GM21528 (cell line): ENCODE data around the gene KRTDAP.

Experiments
- ATAC-seq: cut with Tn5 transposase; IDR thresholded peaks from one replicate; pipeline ENCODE4 v1.9.1; 2021; ENCODE audit warnings: mild to moderate bottlenecking, moderate library complexity; ENCODE audit not compliant: unreplicated experiment, low FRiP score

Gene KRTDAP, protein sequence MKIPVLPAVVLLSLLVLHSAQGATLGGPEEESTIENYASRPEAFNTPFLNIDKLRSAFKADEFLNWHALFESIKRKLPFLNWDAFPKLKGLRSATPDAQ

DNA sequence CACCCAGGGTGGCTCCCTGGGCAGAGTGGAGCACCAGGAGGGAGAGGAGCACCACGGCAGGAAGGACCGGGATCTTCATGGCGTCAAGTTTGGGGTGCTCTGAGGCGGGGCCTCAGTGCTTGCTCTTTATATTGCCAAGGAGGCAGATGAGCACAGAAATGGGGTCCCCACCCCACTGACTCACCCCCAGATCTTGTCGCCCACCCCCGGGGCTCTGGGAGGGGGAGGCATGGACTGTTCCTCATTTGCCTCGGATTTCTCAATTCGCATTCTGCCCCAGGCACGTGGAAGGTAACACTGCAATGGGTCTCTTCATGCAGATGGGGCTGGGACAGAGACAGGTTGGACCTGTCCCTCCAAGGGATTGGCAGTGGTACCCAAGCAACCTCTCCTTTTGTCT, at the start of gene KRTDAP:
Gene KRTDAP, minus strand, starts transcription at position 101 of the 400 bp plus-strand sequence. Its CDS starts 22 bp downstream, at position 79.
- no peak for ATAC-seq

DNA sequence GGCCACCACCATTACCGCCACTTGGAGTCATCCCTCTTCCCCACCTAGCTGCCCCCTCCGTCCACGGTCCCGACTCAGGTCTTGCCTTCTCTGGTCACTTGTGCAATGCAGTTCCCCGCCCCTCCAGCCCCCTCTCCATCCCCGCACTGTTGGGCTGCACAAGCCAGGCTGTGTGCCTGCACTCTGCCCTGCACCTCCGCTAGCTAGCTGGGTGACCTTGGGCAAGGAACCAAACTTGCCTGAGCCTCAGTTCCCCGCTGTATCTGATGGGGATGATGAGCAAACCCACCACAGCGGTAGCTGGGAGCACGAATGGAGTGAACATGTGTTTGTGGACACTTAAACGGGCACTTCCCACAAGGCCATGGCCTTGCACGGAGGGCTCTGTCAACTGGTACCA, 49.6 kb upstream of the KRTDAP start:
- ATAC-seq: no peak

DNA sequence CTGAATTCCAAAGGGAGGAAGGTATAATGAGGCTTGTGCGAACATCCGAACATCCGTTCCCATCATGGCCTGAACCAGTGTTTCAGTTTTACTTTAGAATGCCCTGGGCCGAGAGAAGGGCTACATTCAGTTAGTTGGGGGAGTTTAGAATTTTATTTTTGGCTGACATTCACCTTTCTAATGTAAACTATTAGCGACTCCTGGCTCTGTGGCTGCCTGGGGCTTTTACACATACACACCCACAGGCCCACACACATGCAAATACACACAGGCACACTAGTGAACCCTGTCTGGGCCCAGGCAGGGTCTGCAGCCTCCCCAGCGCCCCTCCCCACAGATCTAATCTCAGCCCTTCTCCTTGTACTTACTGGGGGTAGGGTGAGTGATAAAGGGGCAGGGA, 49.0 kb upstream of the KRTDAP start:
- ATAC-seq: no peak

DNA sequence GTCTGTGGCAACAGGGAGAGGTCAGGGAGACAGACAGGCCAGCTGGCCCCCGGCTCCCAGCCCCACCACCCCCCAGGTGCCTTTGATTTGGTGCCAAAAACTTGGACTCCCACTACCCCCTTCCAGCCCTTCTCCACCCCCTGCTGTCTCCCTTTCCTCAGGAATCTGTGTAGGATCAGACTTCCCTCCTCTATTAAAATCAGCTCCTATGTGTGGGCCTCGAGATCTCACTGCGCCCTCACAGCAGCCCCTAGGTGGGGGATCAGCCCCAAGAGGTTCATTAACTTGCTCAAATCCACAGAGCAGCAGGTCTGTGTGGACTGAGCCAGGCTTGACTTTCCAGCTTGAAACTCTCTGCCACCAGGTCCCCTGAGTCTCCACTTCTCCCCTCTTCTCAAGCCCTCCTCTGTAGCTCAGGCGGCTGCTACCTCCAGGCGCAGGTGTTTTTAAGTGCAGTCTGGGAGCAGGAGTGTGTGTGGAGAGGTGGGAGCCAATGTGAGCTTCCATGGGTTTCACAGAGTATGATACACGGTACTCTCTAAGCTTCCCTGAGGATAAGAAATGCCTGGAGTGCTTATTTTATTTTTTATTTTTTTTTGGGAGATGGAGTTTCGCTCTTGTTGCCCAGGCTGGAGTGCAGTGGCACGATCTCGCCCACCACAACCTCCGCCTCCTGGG, 44.7 kb upstream of the KRTDAP start:
- ATAC-seq: no peak

DNA sequence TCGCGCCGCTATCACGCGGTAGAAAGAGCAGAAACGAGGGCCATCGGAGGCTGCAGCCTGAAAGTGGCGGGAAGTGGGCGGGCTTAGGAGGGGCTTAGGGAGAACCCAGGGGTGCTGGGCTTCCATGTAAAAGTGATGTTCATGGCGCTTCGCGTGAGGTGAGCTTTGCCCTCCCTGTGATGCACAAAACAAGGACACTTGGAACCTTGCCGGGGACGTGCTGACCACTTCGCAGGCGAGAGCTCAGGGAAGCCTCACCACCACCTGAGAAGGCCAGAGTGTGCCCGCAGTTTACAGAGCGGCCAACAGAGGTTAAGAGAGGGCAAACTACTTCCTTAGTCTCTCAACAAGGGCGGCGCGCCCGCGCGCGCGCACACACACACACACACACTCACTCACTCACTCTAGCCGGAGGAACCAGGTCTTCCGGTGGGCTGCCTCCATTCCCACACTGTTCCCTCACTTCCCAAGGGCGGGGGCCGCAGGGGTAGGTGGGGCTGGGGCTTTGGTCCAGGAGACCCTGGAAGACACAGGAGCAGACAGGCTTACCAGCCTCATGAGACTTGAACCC, 43.6 kb upstream of the KRTDAP start:
- ATAC-seq: no peak

DNA sequence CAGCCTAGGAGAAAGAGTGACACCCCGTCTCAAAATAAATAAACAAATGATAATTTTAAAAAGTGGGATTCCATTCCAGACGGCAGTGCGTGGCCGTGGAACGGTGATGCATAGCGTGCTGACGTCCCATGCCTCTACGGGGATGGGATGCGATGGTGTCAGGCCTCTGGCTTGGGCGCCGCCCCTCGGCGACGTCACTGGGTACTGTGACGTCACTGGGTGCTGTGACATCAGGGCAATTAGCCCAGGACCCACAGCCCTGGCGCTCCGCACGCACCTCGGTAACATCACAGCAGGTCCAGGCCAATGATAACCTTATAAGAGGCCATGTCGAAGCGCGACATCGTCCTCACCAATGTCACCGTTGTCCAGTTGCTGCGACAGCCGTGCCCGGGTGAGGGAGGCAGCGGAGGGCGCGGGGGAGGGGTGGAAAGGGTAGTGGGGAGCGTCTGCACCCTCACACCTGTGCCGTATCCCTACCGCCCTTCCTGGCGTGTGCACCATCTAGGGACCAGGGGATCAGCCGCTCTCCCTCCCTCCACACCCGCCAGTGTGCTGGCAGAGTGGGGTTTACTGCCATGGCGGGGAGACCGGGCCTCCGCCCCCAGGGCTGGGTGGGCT, 43.0 kb upstream of the KRTDAP start, which contains the start of gene GAPDHS:
Gene GAPDHS, plus strand, starts transcription at position 256 of the 621 bp plus-strand sequence. Its CDS starts 72 bp downstream, at position 328.
- no peak for ATAC-seq

DNA sequence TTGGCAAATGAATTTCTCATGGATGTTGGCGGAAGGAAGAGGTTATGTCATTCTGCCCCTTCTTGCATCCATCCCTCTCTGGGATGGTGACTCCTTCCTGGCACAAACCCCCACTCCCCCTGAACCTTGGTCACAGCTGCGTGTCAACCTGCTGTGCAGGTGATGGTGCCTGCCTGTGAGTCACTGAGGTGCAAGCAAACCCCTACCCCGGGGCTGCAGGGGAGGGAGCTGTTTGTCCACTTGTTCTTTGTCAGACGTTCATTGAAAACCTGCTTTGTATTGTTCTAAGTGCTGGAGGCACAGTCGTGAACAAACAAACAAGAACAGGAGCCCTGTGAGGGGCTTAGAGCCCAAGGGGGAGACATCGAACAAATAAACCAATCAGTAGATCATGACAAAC, 41.0 kb upstream of the KRTDAP start:
- no peak for ATAC-seq

DNA sequence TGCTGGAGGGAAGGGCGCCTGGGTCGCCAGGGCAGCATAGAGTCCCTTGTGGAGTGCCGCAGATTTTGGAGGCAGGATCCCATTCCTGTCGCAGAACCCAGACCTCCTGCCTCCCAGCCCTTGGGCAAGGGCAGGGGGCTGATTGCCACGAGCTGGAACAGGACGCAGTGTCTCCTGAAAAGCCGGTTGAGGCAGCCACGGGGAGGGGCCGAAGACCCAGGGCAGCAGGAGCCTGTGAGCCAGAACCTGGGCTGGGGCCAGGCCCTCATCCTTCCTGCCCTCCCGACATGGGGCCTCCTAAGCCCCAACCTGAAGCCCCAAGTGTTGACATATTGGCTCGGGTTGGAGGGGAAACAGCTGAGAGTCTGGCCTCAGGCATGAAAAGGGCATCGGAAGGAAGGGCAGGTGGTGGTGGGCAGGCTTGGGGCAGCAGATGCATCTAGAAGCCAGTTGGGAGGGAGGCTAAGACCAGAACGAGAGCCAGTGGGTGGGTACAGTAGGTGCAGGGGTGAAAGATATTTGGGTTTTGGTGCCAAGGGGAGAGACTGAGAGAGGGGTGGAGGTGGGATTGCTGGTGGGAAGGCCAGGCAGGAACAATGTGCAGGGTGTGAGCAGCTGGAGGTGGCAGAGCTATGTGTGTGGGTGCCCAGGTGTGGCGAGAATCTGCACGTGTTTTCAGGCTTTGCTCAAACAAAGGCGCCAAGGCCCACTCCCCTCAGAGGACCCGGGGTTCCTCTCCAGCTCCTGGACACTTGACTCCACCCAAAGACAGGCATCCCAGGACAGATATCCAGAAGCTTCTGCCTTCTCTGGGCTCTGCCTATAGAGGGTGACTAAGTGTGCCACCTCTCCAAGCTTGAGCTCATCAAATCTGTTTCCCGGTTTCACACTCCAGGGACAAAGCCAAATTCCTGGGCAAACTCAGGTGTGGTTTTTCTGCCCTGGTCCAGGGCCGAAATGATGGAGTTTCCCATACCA, 39.3 kb upstream of the KRTDAP start:
- no peak for ATAC-seq

DNA sequence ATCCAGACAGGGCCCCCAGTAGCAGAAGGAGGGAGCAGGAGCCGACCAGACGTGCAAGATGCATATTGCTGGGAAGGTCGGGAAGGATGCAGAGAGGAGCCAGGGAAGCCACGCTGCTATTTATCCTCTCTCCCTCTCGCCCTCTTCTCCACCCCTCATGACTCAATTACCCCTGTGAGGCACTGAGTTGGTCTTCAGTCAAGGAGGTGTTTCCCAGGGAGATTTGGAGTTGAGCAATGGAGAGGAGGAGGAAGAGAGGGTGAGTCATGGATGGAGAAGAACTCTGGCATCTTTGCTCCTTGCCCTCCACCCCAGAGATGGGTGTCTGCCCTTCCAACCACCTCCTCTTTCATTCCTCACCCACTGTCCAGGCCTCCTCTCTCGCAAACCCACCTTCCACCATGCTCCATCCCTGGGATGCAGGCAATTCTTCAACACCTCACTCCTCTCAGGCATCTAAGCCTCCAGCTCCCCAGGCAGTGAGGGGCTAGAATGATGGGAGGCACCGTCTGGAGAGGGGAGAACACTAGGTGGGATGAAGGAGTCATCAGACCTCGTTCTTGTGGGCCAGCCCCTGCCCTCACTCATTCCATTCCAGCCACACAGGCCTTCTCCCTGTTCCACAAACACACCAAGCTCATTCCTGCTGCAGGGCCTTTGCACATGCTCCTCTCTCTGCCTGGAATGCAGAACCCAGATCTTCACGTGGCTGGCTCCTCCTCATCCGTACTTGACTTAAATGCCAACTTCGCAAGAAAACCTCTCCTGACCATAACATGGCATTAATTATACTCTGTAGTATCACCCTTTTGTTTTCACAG, 38.2 kb upstream of the KRTDAP start, which contains the start of gene SBSN:
Gene SBSN, minus strand, starts transcription at position 94 of the 821 bp plus-strand sequence. Its CDS starts 30 bp downstream, at position 64.
- no peak for ATAC-seq

DNA sequence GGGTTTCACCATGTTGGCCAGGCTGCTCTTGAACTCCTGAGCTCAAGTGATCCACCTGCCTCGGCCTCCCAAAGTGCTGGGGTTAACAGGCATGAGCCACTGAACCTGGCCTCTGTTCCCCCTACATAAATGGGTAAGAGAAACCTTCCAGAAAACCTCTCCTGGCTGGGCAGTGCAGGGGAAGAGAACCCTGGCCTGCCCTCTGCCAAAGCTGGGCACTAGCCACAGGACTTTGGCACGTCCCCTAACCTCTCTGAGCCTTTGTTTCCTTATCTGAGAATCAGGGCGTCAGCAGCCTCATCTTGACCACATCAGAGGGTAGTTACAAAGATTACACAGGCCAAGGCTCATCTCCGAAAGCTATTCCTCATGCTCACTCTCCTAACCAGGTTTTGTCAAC, 35.6 kb upstream of the KRTDAP start:
- ATAC-seq: no peak

DNA sequence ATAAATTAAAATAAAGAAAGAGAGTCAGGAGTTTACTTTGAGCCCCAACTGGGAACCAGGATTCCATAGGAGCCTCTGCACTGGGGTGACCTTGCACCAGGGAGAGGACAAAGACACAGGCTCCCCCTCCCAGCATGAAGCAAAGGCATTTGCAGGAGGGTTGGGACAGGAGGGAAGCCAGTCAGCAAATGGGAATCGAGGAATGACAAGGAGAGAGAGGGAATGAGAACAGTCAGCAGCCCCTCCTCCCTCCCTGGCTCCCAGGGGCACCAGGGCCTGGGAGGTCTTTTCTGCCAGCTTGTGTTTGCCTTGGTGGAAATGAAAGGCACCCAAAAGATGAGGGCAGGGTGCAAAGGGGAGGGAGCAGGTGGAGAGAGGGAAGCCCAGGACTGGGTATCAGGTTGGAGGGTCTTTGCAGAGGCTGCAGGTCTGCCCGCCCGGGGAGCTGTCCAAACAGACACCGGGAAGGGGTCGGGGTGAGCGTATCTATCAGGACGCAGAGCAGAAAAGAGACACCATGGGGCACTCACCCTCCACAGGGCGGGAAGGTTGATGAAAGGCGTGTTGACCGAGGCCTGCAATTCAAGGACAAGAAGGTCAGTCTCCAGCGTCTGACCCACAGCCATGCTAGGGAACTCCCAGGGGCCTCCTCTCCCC, 34.0 kb upstream of the KRTDAP start:
- no peak for ATAC-seq

DNA sequence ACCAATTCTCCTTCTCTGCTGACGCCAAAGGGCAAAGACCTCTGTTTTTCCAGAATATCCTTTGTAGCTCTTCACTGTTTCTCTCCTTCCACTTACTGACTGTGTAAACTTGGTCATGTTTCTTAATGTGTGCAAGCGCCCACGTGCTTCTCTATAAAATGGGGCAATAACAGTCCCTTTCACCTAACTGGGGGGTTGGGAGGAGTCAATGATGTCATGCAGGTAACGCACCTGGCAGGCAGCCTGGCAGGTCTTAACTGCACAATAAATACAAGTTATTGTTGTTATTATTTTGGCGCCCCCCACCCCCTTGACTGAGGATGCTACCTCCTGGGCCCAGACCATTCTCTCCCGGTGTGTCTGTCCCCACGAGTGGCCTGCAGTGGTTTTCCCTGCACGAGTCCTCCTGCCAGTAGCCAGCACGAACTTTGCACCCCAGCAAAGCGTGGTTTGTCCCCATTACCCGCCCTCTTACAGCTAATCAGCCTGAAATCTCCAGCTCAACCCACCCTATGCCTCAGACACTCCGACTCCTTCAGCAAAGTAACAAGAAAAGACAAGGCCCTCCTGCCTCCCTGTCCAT, 32.6 kb upstream of the KRTDAP start:
- no peak for ATAC-seq

DNA sequence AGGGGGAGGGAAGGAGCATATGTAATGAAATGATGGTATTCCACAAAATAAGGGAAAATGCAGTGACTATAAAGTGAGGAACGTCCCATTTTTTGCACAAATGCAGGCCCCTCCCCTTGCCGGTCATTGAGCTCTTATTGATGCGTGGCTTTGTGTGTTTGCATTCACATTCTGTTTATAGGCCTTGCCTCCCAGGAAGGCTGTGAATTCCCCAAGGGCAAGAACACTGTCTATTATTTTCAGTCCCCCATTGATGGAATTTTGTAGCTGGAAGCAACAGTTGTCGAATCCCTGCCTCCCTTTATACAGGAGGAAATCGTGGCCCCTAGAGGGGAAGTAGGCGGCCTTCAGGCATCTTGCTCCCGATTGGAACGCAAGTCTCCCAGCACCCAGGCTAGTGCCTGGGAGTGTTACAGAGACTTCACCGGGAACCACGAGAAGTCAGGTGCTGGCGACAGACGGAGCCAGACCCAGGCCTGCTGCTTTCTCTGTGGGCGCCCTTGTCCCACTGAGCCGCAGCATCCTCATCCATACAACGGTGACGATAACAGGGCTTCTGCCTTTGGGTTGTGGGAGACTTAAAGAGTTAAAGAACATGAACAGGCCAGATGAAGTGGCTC, 31.0 kb upstream of the KRTDAP start:
- ATAC-seq: no peak

DNA sequence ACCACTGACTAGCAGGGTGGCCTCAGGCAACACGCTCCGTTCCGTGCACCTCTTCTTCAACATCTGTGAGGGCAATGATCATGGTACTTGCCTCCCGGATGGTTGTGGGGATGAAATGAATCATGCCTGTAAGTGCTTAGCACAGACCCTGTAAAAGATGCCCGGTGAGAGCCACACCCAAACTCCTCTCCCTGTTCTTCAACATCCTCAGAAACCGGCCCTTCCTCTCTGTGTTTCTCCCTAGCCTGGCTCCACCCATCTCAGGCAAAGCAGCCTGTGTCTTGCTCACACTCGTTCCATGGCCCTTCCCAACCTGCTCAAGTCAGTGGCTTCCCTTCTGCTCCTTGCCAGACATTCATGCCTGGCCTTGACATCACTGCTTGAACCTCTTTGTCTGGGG, 29.0 kb upstream of the KRTDAP start:
- no peak for ATAC-seq

DNA sequence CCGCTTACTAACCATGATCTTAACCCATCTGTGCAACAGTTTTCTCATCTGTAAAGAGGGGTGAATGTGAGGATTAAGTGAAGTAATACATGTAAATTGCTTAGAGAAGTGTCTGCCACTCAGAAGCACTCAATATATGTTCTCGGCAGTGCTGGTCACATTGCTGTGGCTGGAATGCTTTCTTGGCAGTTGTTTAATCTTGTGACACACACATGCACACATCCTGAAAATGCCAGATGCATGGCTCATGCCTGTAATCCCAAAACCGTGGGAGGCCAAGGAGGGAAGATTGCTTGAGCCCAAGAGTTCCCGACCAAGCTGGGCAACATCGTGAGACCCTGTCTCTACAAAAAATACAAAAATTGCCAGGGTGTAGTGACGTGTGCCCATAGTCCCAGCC, 28.0 kb upstream of the KRTDAP start:
- ATAC-seq: no peak

DNA sequence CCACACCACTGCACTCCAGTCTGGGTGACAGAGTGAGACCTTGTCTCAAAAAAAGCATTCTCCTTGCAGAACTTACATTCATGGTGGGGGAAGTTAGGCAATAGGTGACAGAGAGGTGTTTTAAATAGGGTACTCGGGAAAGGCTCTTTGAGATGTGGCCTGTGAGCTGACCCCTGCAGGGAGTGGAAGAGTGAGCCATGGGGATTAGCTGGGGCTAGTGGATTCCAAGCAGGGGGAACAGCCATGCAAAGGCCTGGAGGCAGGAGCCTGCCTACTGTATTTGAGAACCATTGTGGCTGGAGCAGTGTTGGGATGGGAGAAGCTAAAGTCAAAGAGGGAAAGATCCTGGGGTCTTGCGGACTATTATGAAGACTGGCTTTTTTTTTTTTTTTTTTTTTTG, 27.1 kb upstream of the KRTDAP start:
- ATAC-seq: no peak

DNA sequence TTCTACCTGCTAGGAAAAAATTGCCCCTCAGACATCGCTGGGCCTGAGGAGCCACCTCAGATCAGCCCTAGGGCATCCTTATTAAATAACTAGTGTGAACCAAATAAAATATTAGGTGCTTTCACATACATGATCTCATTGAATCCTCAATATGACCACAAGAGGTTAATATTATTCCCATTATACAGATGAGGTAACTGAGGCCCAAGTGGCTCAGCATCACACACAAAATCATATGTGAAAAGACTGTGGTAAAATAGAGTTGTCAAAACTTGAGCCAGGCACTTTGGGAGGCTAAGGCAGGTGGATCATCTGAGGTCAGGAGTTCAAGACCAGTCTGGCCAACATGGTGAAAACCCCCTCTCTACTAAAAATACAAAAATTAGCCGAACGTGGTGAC, 26.0 kb upstream of the KRTDAP start:
- ATAC-seq: no peak

DNA sequence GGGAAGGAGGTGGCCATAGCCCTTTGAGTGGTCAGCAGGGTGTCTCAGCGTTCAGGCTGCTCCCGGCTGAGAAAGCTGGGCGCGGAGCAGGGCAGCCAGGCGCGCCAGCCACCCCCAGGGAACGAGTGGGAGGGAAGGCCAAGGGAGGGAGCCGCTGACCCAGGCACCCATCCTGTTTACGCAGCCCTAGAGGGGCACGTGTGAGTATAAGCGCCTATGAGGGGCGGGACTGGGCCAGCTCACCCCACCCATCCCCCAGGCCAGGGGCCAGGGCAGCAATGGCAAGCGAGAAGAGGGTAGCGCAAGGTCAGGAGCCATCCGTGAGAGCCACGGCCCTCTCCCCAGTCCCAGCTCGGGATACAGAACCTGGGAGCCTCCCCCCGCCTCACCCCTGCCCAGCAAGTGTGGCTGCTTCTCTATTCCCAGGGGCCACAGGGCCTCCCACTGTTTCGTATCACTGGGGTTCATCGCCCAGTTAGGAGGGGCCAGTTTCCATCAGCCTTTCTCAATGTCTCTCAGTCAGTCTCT, 24.1 kb upstream of the KRTDAP start:
- ATAC-seq: no peak
